Osteocyte (in vitro differentiated cells): Measurements from ENCODE around the gene NUDT22. TPM values are rescaled to one million over a fixed set of nuclear protein-coding genes. Genes with fewer than 3 reads are reported as not detected.
A peak's percentile ranks its signal among the peaks of the same experiment; 100 is the strongest.

Experiments used
- DNase-seq: peaks from one replicate; pipeline ENCODE4 v3.0.0; 2021; ENCODE audit warnings: mixed read lengths; ENCODE audit not compliant: unreplicated experiment; ENCODE audit errors: extremely low spot score
- H3K27ac Mint-ChIP-seq: one replicate; pipeline ENCODE4 v1.8.0; 2021; ENCODE audit warnings: mild to moderate bottlenecking, mixed read lengths; ENCODE audit not compliant: unreplicated experiment
- H3K27me3 Mint-ChIP-seq: one replicate; pipeline ENCODE4 v1.8.0; 2021; ENCODE audit warnings: mixed read lengths; ENCODE audit not compliant: unreplicated experiment
- H3K36me3 Mint-ChIP-seq: one replicate; pipeline ENCODE4 v1.8.0; 2021; ENCODE audit warnings: mixed read lengths; ENCODE audit not compliant: unreplicated experiment
- H3K4me1 Mint-ChIP-seq: one replicate; pipeline ENCODE4 v1.8.0; 2021; ENCODE audit warnings: mixed read lengths; ENCODE audit not compliant: unreplicated experiment
- H3K4me3 Mint-ChIP-seq: one replicate; pipeline ENCODE4 v1.8.0; 2021; ENCODE audit warnings: mild to moderate bottlenecking, moderate library complexity, mixed read lengths; ENCODE audit not compliant: unreplicated experiment
- H3K9me3 Mint-ChIP-seq: one replicate; pipeline ENCODE4 v1.8.0; 2021; ENCODE audit warnings: mixed read lengths; ENCODE audit not compliant: unreplicated experiment
- total RNA-seq: library from RNA; stranded (reverse); gene quantifications from 2 replicates; pipeline ENCODE4 v1.2.1, GENCODE V29; 2021
- TF ChIP-seq, protein P1 (sequence below): fragments of 200-600 bp; sonication (generic); IDR thresholded peaks from 2 replicates; pipeline ENCODE4 v1.5.0; 2021; ENCODE audit warnings: antibody characterized with exemption, mild to moderate bottlenecking, moderate library complexity

The NUDT22 gene
- total RNA-seq, 1 donor from 2014 or later: 46.8 TPM

DNA sequence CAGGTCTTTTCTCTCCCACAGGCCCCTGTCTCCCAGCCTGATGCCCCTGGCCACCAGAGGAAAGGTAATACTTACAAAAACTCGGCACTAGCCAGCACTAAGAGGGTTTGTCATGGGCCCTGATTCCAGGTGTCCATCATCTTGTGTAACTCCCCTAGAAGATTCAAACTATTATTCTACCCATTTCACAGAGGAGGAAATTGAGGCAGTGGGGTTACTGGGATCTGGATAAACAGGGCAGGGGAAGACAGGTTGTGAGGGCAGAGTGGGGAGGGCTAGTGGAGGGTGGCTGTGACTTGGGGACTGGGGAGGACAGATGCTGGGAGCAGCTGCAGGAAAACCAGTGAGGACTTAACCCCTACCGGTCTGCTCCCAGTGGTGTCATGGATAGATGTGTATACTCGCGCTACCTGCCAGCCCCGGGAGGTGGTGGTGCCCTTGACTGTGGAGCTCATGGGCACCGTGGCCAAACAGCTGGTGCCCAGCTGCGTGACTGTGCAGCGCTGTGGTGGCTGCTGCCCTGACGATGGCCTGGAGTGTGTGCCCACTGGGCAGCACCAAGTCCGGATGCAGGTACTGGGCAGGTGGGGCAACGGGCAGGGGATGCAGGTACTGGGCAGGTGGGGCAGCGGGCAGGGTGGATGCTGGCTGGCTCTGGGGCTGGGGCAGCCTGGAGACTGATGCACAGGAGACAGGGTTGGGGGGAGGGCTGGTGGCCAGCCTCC, 9.5 kb downstream of the NUDT22 start:
- H3K27ac Mint-ChIP-seq: peak overlapping the region; percentile 56
- TF ChIP-seq, protein P1, sequence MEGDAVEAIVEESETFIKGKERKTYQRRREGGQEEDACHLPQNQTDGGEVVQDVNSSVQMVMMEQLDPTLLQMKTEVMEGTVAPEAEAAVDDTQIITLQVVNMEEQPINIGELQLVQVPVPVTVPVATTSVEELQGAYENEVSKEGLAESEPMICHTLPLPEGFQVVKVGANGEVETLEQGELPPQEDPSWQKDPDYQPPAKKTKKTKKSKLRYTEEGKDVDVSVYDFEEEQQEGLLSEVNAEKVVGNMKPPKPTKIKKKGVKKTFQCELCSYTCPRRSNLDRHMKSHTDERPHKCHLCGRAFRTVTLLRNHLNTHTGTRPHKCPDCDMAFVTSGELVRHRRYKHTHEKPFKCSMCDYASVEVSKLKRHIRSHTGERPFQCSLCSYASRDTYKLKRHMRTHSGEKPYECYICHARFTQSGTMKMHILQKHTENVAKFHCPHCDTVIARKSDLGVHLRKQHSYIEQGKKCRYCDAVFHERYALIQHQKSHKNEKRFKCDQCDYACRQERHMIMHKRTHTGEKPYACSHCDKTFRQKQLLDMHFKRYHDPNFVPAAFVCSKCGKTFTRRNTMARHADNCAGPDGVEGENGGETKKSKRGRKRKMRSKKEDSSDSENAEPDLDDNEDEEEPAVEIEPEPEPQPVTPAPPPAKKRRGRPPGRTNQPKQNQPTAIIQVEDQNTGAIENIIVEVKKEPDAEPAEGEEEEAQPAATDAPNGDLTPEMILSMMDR: no peak
- no peaks in the 10 kb centered on the region for H3K9me3 Mint-ChIP-seq
- H3K4me1 Mint-ChIP-seq: peaks cover 41% of the 10 kb centered on the region
- no peaks in the 10 kb centered on the region for H3K27me3 Mint-ChIP-seq
- peaks cover 2% of the 10 kb centered on the region for H3K36me3 Mint-ChIP-seq
- peak overlapping the region; percentile 78 for H3K4me3 Mint-ChIP-seq
- no peak for DNase-seq

DNA sequence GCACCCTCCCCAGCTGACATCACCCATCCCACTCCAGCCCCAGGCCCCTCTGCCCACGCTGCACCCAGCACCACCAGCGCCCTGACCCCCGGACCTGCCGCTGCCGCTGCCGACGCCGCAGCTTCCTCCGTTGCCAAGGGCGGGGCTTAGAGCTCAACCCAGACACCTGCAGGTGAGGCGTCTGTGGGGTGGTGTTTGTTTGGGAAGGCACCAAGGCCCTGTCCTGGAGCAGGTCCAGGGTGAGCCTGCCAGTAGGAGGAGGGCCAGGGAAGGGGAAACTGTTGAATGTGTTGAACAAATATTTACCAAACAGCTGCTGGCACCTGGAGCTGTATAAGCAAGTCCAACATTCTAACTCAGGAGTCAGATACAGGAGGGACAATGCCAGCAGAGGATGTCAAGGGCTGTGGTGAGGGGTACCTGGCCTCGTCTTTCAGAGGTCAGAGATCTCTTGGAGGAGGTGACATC, 11.4 kb downstream of the NUDT22 start:
- no peaks in the 10 kb centered on the region for H3K9me3 Mint-ChIP-seq
- DNase-seq: no peak
- H3K27me3 Mint-ChIP-seq: no peaks in the 10 kb centered on the region
- peaks cover 2% of the 10 kb centered on the region for H3K36me3 Mint-ChIP-seq
- no peak overlapping the region for H3K27ac Mint-ChIP-seq
- peaks cover 33% of the 10 kb centered on the region for H3K4me1 Mint-ChIP-seq
- no peak overlapping the region for H3K4me3 Mint-ChIP-seq
- TF ChIP-seq, protein P1: no peak

DNA sequence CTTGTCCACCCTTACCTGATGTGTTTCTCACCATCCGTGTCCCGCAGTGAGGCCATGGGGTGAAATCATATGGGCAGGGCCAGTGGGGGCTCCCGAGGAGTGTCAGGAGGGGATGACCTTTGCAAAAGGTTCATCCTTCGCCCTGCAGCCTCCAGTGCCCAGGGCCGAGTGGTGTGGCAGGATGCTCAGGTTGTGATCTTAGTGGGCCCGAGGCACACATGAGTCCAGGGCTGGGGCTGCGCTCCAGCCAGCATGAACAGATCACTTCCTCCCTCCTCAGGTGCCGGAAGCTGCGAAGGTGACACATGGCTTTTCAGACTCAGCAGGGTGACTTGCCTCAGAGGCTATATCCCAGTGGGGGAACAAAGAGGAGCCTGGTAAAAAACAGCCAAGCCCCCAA, 12.0 kb downstream of the NUDT22 start:
- H3K36me3 Mint-ChIP-seq: peaks cover 4% of the 10 kb centered on the region
- no peaks in the 10 kb centered on the region for H3K27me3 Mint-ChIP-seq
- H3K4me3 Mint-ChIP-seq: no peak overlapping the region
- no peak for DNase-seq
- H3K27ac Mint-ChIP-seq: peak overlapping the region; percentile 13
- peaks cover 32% of the 10 kb centered on the region for H3K4me1 Mint-ChIP-seq
- TF ChIP-seq, protein P1: no peak
- no peaks in the 10 kb centered on the region for H3K9me3 Mint-ChIP-seq

DNA sequence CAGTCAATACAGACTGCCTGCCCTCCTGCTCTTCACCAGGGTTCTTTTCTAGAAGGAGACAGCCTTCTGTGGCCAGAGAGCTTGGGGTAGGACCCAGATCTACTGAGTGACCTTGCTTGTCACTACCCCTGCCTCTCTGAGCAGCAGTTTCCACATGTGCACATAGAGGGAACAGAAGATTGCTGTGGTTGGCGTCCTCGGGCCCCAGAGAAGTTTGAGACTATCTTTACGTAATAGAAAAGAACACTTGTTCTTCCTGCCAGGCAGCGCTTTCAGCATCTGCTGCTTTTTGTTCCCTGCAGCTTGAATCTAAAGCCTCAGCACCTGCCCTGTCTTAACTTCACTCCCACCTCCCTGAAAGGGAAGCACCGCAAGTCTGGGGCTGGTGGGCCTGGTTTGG, 12.9 kb downstream of the NUDT22 start:
- peaks cover 11% of the 10 kb centered on the region for H3K36me3 Mint-ChIP-seq
- no peak overlapping the region for H3K4me3 Mint-ChIP-seq

More for the DNA sequence above, 12.9 kb downstream of the NUDT22 start:
- TF ChIP-seq, protein P1: no peak
- H3K4me1 Mint-ChIP-seq: peaks cover 36% of the 10 kb centered on the region
- no peak for DNase-seq
- no peaks in the 10 kb centered on the region for H3K27me3 Mint-ChIP-seq
- peak overlapping the region; percentile 68 for H3K27ac Mint-ChIP-seq
- no peaks in the 10 kb centered on the region for H3K9me3 Mint-ChIP-seq
